ENCODE measurements around the gene ORAI3. TPM values are rescaled to one million over a fixed set of nuclear protein-coding genes. Genes with fewer than 3 reads are reported as not detected.

Gene ORAI3
- total and polyA plus RNA-seq, 2 of the 13 experiments (the other 11 are each of a cell fraction or from before 2014, with no cell fraction given): 11.4 to 32.0 TPM

- no peak for TF ChIP-seq IRX3 (CRISPR knock-in tag; IDR thresholded peaks at IDR 0.05; ENCODE audit: borderline replicate concordance, low read depth)
- TF ChIP-seq ZFP1 (CRISPR knock-in tag; IDR thresholded peaks at IDR 0.05): no peak
- no peak for TF ChIP-seq GATAD1 (CRISPR knock-in tag; IDR thresholded peaks at IDR 0.05)
- TF ChIP-seq ETV5 (CRISPR knock-in tag; IDR thresholded peaks at IDR 0.05; ENCODE audit: borderline replicate concordance): peak; percentile 49; the same call in 1 of the 2 replicates
- no peak; the same call in 1 of the 2 replicates for TF ChIP-seq POLR2G (IDR thresholded peaks at IDR 0.05; ENCODE audit: low read depth, low read length)
- TF ChIP-seq ELK4 (CRISPR knock-in tag; IDR thresholded peaks at IDR 0.05; ENCODE audit: borderline replicate concordance): no peak
- TF ChIP-seq MEF2D (CRISPR knock-in tag; IDR thresholded peaks at IDR 0.05): no peak
- peak; percentile 91 for TF ChIP-seq FOSL2 (CRISPR knock-in tag; IDR thresholded peaks at IDR 0.05)
- TF ChIP-seq GTF2F1 (IDR thresholded peaks at IDR 0.05; ENCODE audit: low read length): no peak
- no peak; the same call in 1 of the 2 replicates for TF ChIP-seq ZNF414 (CRISPR knock-in tag; IDR thresholded peaks at IDR 0.05)
- TF ChIP-seq LRRFIP1 (CRISPR knock-in tag; conservative IDR thresholded peaks at IDR 0.05): no peak
- no peak for TF ChIP-seq ATF7 (IDR thresholded peaks at IDR 0.05)
- TF ChIP-seq ATF7 (CRISPR knock-in tag; IDR thresholded peaks at IDR 0.05): no peak
- TF ChIP-seq ZFP90 (CRISPR knock-in tag; IDR thresholded peaks at IDR 0.05; ENCODE audit: borderline replicate concordance): 0 out of 2 replicates have a peak, but pooled peaks have one; percentile 74
- TF ChIP-seq ZNF660 (CRISPR knock-in tag; IDR thresholded peaks at IDR 0.05; ENCODE audit: borderline replicate concordance, low read depth): no peak
- TF ChIP-seq MZF1 (CRISPR knock-in tag; IDR thresholded peaks at IDR 0.05; ENCODE audit: borderline replicate concordance): no peak
- 0 out of 2 replicates have a peak, but pooled peaks have one; percentile 65 for TF ChIP-seq ZNF746 (CRISPR knock-in tag; IDR thresholded peaks at IDR 0.05)
- no peak for TF ChIP-seq GABPA (IDR thresholded peaks at IDR 0.05; ENCODE audit: low read depth, low read length)
- TF ChIP-seq GABPA (CRISPR knock-in tag; IDR thresholded peaks at IDR 0.05; ENCODE audit: low read depth): no peak
- TF ChIP-seq HHEX (CRISPR knock-in tag; IDR thresholded peaks at IDR 0.05): no peak
- TF ChIP-seq ZKSCAN5 (CRISPR knock-in tag; IDR thresholded peaks at IDR 0.05): no peak
- TF ChIP-seq ZNF777 (CRISPR knock-in tag; IDR thresholded peaks at IDR 0.05): peak; percentile 64
- no peak for TF ChIP-seq TAF1 (CRISPR knock-in tag; IDR thresholded peaks at IDR 0.05)
- TF ChIP-seq JDP2 (CRISPR knock-in tag; IDR thresholded peaks at IDR 0.05; ENCODE audit: borderline replicate concordance): no peak
- no peak for TF ChIP-seq NR2F1 (CRISPR knock-in tag; IDR thresholded peaks at IDR 0.05)
- TF ChIP-seq TFDP2 (CRISPR knock-in tag; IDR thresholded peaks at IDR 0.05): peak; percentile 30
- TF ChIP-seq CBX5 (CRISPR knock-in tag; IDR thresholded peaks at IDR 0.05; ENCODE audit: borderline replicate concordance): no peak; the same call in 1 of the 2 replicates
Observed at GRCh38 chr16:30956601-30957455, 8.0 kb downstream of the ORAI3 start (continued).
